GM13976 (cell line): ENCODE results near the gene SRC.

Source experiments
- DNase-seq: peaks from one replicate; pipeline ENCODE4 v3.0.0; 2012; ENCODE audit warnings: low spot score
- in situ Hi-C: fragments of 300-500 bp; cut with MboI; formaldehyde crosslinking; loops from one replicate; pipeline ENCODE4 v1.12.0; 2022; ENCODE audit warnings: low sequenced_read_pairs, mixed read lengths, inconsistent platforms; ENCODE audit not compliant: unreplicated experiment
- TF ChIP-seq, protein P1 (sequence below): IDR thresholded peaks from 2 replicates; pipeline ENCODE4 v1.5.1; 2012; ENCODE audit warnings: borderline replicate concordance, mild to moderate bottlenecking; ENCODE audit not compliant: insufficient read depth; ENCODE audit errors: extremely low read depth, missing control alignments, control extremely low read depth

SRC gene

DNA sequence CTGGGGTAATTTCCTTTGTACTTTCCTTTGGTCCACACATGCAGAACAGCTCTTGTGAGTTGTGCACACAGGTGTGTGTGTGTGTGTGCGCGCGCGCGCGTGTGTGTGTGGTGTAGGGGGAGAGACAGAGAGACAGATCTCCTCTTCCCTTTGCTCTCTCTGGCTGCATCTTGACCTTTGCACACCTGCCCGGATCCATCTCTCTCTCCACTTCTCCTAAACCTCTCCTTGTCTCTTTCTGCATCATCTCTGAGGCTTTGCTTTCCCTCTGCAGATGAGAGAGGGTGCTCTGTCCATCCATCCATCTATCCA, 67.0 kb downstream of the SRC start:
- in situ Hi-C loops, result no loop called here
- TF ChIP-seq, protein P1, sequence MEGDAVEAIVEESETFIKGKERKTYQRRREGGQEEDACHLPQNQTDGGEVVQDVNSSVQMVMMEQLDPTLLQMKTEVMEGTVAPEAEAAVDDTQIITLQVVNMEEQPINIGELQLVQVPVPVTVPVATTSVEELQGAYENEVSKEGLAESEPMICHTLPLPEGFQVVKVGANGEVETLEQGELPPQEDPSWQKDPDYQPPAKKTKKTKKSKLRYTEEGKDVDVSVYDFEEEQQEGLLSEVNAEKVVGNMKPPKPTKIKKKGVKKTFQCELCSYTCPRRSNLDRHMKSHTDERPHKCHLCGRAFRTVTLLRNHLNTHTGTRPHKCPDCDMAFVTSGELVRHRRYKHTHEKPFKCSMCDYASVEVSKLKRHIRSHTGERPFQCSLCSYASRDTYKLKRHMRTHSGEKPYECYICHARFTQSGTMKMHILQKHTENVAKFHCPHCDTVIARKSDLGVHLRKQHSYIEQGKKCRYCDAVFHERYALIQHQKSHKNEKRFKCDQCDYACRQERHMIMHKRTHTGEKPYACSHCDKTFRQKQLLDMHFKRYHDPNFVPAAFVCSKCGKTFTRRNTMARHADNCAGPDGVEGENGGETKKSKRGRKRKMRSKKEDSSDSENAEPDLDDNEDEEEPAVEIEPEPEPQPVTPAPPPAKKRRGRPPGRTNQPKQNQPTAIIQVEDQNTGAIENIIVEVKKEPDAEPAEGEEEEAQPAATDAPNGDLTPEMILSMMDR, result no peak
- no peak for DNase-seq

DNA sequence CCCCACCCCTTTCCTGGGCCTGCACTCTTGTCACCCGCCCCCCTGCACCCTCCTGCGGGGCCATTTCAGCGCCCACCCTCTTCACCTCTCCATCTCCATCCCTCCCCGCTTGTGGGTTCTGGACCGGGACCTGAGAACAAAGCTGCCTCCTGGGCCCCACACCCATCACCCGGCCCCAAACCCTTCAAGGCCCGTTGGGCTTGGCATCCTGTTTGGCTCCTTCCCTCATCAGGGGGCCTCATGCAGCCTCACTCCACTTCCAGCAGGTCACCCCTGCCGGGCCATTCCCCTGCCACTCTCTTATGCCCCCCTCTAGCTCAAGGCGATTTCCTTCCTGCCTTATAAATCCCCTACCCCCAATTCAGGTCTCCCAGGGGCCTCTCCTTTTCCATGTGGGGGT, 67.4 kb downstream of the SRC start:
- in situ Hi-C loops, result no loop called here

DNA sequence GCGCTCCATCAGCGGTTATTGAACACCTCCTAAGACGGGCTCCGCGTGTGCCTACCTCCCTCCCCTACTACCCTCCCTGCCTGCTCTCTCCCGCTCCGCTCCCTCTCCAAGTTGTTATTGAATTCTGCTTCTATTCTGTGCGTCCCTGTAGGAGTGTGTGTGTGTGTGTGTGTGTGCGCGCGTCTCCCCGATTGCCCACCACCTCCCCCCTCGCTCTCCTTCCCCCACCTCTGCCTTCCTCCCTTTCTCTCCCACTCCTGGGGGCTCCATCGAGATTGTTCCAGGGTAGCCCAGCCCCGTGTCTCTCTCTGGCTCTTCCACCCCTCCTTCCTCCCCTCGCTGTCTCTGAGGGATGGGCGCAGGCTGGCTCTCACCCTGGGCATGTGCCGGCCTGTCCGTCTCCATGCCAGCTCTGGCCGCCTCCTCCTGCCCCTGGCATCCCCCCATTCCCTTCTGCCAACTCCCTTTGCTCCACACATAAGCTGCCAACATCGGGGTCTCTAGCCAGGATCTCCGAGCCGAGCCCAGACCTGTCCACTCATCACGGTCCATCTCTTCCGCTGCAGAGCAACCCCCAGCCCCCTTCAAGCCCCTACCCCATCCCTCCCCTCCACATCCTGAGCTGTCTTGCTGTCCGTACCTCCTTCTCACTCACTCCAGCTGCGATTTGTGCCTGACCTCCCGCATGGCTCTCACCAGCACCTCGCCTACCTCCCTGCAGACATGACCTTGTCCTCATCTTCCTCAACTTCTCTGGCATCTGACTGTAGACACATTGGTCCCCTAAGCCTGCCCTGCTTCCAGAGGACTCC, 68.5 kb downstream of the SRC start:
- no peak for DNase-seq
- TF ChIP-seq, protein P1, result no peak
- in situ Hi-C loops, result no loop called here

More for the DNA sequence above, 67.4 kb downstream of the SRC start:
- TF ChIP-seq, protein P1, result no peak
- no peak for DNase-seq

DNA sequence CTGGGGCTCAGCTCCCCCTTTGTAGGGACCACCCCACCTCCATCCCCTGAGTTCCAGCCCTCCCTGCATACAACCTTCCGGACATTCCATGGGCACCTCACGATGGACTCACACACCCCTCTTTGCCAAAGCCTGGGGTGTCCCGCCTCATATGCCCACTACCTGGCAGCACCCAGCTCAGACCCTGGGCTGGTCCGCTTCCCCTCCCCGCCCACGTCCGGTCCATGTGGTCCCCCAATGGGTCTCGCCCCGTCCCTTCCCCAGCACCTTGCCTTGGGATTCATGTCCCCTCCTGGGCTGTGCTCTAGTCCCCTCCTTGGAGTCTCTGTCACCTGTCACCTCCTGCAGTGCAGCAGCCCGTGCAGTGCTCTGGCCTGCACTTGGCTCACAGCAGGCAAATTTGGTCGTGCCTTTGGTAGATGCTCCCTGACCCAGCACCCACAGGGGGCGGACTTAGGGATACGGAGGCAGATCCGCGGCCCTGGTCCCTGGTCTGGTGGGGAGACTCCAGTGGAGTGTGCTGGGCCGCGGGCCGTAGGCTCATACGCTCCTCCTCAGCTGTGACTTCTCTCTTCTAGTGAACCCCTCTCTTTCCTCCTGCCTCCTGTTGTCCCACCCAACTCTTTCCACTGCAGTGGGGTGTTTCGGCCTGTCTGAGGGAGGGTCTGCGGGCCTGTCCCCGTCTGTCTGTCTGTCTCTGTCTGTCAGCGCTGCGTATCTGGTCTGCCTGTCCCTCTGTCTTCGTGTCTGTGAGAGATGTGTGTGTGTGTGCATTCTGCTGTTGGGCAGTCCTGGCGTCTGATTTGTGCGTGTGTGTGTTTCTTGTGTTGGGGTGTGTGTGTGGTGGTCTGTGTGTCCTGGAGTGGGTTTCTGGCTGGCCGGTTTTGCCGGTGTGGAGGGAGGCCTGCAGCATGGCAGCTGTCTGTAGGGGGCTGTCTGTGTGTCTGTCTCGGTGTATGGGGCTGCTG, 69.5 kb downstream of the SRC start:
- TF ChIP-seq, protein P1, result no peak
- in situ Hi-C loops, result no loop called here
- no peak for DNase-seq

DNA sequence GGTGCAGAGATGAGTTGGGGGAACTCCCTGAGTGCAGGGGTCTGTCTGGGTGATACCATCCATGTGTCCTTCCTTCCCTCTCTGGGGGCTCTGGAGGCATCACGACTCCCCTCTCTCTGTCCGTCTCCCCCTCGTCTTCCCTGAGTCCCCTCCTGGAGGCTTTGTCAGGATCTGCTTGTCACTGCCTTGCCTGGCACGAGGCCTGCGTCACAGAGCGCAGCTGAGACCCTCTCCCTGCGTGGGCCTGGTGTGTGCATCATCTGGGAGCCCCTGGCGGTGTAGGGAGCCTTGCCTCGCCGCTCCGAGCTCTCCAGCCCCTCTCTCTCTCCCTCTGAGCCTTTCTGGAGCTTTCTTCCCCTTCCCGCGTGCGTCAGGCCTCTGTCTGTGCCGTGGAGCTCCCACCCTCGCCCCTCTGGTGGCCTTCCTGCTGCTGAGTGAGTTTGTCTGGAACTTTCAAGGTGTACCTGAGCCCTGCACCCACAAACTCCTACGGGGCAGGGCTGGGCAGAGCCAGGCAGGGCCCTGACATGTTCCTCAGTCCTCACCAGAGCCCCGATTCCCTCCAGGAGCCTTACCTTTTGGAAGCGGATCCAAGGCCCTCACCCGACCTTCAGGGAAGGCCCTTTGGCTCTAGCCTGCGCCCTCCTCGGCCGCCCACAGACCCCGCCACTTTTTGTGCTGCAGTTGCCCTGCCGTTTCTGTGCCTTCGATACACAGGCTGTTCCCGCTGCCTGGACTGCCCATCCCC, 70.3 kb downstream of the SRC start:
- TF ChIP-seq, protein P1, result no peak
- in situ Hi-C loops, result no loop called here
- DNase-seq, result no peak

DNA sequence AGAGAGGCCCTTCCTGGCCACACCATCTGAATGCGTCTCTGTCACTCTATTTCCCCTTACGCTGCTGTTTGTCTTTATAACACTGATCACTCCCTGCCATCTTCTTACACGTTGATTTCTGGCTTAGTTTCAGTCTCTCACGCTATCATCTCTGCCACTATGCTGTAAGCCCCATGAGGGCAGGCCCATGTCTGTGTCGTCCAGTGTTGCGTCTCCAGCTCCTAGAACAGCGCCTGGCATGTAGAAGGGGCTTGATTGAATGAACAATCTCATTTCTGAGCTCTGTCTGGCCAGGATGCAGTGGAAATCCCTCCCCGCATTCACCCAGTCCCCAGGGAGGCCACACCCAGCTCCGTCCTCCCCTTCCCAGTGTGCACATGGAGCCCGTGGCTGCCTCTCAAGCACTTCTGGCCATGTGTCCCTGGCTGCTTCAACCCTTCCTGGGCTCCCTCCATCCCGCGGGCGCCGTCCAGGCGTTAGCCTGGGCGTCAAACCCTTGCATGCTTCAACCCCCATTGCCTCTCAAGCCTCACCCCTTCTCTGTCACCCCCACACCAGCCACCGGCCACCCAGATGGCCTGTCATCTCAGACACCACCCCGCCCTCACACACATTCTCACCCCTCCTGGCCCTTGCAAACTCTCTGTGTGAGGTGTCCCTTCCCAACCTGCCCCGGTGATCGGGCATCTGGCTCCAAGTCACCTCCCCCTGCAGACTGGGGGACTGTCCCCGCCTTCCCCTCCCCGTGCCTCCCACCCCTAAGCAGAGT, 71.1 kb downstream of the SRC start:
- DNase-seq, result no peak
- in situ Hi-C loops, result no loop called here
- TF ChIP-seq, protein P1, result no peak
